ENCODE results near the gene ENPP7. TPM values are rescaled to one million over a fixed set of nuclear protein-coding genes. Genes with fewer than 3 reads are reported as not detected.

Gene ENPP7
- total RNA-seq, 4 donors from 2014 or later: not detected

- 5 to 7% methylated on average over 19 to 25 of the region's 26 CpGs for WGBS, 2 donors
- no peak overlapping the region for H3K4me3 ChIP-seq
- no peaks in the 10 kb centered on the region for H3K9me3 ChIP-seq
- H3K4me1 ChIP-seq: peaks cover 0 to 54% (median 32%) of the 10 kb centered on the region in 4 donors
- no peak overlapping the region for H3K27ac ChIP-seq
- peaks cover 0 to 10% (median 0%) of the 10 kb centered on the region in 3 donors for H3K36me3 ChIP-seq
- no peak for DNase-seq (ENCODE audit: low spot score in 2 of 2)
- peaks cover 14 to 82% of the 10 kb centered on the region in 2 donors for H3K27me3 ChIP-seq
- TF ChIP-seq POLR2A (IDR thresholded peaks at IDR 0.05): no peak
- TF ChIP-seq EP300 (IDR thresholded peaks at IDR 0.05): no peak
- TF ChIP-seq, protein P1, sequence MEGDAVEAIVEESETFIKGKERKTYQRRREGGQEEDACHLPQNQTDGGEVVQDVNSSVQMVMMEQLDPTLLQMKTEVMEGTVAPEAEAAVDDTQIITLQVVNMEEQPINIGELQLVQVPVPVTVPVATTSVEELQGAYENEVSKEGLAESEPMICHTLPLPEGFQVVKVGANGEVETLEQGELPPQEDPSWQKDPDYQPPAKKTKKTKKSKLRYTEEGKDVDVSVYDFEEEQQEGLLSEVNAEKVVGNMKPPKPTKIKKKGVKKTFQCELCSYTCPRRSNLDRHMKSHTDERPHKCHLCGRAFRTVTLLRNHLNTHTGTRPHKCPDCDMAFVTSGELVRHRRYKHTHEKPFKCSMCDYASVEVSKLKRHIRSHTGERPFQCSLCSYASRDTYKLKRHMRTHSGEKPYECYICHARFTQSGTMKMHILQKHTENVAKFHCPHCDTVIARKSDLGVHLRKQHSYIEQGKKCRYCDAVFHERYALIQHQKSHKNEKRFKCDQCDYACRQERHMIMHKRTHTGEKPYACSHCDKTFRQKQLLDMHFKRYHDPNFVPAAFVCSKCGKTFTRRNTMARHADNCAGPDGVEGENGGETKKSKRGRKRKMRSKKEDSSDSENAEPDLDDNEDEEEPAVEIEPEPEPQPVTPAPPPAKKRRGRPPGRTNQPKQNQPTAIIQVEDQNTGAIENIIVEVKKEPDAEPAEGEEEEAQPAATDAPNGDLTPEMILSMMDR (IDR thresholded peaks at IDR 0.05): no peak
These were observed 61.0 kb downstream of the ENPP7 start for GRCh38 chr17:79791735-79792161.

Small RNAs within 50 kb of the gene (small RNA-seq; reads per million reads assigned to genes)
- not detected for gene MIR4739

Other genes with a start within 250 kb of the ENPP7 start
- not detected for gene RBFOX3, start 119.9 kb upstream of the ENPP7 start, total RNA-seq
- 1 to 10 TPM; 2.4 to 5.9 (median 4.5) TPM for gene CBX2, start 47.2 kb downstream of the ENPP7 start, total RNA-seq
- gene CBX8, start 66.1 kb downstream of the ENPP7 start, total RNA-seq: 1 to 10 TPM in 1 of 4 donors, under 1 TPM in 2, not detected in 1; 0.84 to 4.2 (median 0.87) TPM
- gene CBX4, start 108.5 kb downstream of the ENPP7 start, total RNA-seq: 10 to 100 TPM; 11.6 to 15.3 (median 14.4) TPM